NB4 (cell line): ENCODE data around the gene NT5DC4.

Source experiments
- MYC ChIP-seq: IDR thresholded peaks from 2 replicates; pipeline ENCODE4 v1.6.1; 2011; ENCODE audit warnings: low read depth, low read length
- TF ChIP-seq, protein P1 (sequence below): IDR thresholded peaks from one replicate; pipeline ENCODE4 v1.5.1; 2012; ENCODE audit warnings: low read depth, low read length

DNA sequence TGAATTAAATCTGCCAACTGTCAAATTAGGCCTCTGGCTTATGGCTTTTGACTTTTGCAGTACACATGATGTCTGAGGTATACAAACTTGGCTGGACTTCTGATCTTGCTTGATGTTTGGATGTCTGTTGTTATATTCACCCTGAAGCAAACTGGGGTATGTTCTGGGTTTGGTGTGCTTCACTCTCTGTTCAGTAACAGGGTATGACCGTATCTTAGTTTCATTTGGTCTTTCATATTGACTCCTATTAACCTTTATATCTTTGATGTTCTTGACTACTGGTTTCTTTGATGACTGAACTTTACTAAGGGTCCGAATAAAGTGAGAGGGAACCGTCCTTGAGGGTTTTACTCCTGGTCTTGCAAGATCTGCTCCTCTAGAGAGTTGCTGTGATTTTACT is 35.4 kb downstream of the NT5DC4 start:
- TF ChIP-seq, protein P1, sequence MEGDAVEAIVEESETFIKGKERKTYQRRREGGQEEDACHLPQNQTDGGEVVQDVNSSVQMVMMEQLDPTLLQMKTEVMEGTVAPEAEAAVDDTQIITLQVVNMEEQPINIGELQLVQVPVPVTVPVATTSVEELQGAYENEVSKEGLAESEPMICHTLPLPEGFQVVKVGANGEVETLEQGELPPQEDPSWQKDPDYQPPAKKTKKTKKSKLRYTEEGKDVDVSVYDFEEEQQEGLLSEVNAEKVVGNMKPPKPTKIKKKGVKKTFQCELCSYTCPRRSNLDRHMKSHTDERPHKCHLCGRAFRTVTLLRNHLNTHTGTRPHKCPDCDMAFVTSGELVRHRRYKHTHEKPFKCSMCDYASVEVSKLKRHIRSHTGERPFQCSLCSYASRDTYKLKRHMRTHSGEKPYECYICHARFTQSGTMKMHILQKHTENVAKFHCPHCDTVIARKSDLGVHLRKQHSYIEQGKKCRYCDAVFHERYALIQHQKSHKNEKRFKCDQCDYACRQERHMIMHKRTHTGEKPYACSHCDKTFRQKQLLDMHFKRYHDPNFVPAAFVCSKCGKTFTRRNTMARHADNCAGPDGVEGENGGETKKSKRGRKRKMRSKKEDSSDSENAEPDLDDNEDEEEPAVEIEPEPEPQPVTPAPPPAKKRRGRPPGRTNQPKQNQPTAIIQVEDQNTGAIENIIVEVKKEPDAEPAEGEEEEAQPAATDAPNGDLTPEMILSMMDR, result no peak
- no peak for TF ChIP-seq MYC
